Activated CD4-positive, CD25-positive, alpha-beta regulatory T cell (primary cell): ENCODE results near the gene LMOD3.

ENCODE experiments used
- DNase-seq, 4 experiments: peaks; one replicate each; lab custom pipeline; 2025; lab: John Stamatoyannopoulos, UW

Gene LMOD3

GRCh38 chr3:69122403-69122802 is at the start of gene LMOD3:
Gene LMOD3 (minus strand): TSS chr3:69122595. CDS start chr3:69122386, 209 bp downstream.
- no peak for DNase-seq

DNA sequence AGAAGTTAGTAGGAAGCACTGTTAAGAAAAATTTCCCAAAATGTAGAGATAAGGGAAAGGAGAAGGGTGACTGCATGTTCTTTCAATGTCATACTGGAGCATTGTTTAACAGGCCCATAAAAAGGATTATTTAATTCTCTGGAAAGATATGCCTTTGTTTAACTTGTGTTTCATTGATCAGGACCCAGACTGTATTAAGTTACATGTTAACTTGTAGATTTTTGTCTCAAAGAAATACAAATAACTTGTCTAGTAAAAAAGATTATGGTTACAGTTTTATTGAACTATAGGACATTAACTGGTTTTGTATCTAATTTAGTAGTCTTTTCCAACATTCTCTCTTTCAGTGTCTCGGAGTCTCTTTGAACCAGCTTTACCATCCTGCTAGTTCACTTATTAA is 49.7 kb upstream of the LMOD3 start:
- DNase-seq: no peak

- no peak for DNase-seq
Observed at GRCh38 chr3:69166446-69166845, 44.1 kb upstream of the LMOD3 start.

GRCh38 chr3:69165744-69166143 is 43.3 kb upstream of the LMOD3 start:
- DNase-seq: no peak

DNA sequence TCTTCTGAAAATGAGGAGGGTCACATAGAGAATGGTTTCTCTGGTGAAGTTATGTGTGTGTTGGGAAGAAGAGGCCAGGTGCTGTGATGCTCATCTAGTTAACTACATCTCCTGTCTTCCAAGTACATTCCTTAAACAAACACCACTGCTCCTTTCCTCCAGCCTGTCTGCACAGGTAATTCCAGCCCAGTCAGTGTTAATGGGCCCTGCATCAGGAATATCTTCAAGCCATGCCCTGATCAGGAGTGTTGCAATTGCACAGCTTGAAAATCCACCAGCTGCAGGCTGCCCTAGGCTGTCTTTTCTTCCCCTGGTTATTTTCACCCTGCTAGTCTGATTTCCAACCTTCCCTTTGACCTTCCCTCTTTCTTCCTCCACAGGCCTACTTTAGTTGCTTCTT is 41.9 kb upstream of the LMOD3 start:
- no peak for DNase-seq

DNA sequence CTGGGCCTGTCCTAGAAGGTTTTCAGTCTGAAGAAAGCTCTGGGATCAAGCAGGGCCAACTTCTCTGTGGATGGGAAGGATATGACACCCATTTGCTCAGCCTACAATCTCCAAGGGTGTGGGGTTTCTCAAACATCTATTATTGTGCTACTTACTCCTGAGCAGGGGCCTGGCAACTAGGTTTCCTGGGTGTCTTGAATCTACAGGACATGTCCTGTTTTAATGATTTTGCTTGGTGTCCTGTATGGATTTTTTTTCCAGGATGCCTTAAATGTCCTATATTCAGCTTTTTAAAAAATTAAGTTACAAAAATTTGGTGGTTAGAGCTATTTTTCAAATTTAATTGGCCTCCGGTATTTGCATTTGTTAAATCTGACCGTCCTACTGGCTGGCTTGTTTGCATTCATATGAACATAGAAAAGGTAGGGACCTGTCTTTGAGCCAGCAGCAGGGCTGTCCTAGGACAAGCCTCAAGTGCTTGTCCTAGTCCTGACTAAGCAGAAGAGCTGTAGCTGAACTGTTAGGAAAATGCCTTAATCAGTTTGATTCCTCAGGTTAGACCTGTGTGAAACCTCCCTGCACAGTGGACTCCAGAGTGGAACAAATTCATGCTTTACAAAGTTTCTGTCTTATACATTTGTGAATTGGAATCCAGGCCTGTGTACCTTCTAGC is 40.0 kb upstream of the LMOD3 start:
- no peak for DNase-seq

GRCh38 chr3:69161587-69162307 is 39.4 kb upstream of the LMOD3 start:
- DNase-seq: no peak

GRCh38 chr3:69160525-69160924 is 38.1 kb upstream of the LMOD3 start:
- DNase-seq: no peak

GRCh38 chr3:69160107-69160506 is 37.7 kb upstream of the LMOD3 start:
- no peak for DNase-seq

DNA sequence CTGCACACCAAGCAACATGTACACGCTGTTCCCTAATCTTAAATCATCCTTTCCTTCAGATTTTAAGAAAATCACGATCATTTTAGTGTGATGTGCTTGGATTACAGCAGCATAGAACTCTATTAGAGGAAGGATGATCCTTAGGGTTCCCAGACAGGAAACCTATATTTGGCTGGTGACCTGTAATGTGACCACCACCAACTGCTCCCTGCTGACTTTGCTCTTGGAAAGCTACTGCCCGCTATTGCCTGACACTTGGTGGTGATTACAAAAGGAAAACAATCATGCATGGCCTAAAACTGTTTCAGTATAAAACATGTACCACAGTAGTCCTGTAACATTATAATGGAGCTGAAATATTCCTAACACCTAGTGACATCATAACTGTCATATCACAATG is 27.2 kb upstream of the LMOD3 start:
- no peak for DNase-seq

DNA sequence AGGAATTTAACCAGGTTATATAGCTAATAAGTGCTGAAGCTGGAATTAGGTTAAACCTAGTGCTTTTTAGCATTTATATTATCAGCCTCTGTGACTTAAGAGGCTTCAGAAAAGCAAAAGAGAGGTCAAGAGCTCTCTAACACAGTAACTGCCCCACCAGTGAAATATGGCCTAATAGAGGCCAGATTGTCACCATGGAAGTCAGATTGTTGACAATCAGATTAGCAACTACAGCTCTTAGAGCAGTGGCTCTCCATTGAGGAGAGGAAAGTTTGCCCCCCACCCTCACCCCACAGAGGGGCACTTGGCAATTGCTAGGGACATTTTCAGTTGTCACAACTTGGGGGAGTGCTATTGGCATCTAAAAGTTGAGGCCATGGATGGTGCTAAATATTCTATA is 23.3 kb upstream of the LMOD3 start:
- DNase-seq: no peak

GRCh38 chr3:69144631-69145245 is 22.3 kb upstream of the LMOD3 start:
- no peak for DNase-seq

GRCh38 chr3:69143612-69144011 is 21.2 kb upstream of the LMOD3 start:
- DNase-seq: no peak

- DNase-seq: no peak
Observed at GRCh38 chr3:69142797-69143454, 20.5 kb upstream of the LMOD3 start.

DNA sequence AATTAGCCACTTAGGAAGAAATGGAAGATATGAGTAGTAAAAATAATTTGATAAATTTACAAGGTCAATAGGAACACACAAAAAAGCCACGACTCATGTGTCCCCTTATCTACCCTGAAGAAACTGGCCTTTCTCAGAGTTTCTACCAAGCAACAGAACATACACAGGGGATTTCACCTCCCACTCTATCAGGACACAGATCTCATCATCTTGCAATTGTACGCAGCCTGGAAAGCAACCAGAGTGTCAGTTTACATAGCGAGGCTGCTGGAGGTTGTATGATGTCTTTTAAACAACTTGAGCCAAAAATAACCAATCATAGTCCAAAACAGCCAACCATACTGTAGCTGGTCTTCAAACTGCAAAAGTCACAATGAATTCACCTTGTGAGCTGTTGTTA is 19.7 kb upstream of the LMOD3 start:
- no peak for DNase-seq

GRCh38 chr3:69141313-69141712 is 18.9 kb upstream of the LMOD3 start:
- no peak for DNase-seq

DNA sequence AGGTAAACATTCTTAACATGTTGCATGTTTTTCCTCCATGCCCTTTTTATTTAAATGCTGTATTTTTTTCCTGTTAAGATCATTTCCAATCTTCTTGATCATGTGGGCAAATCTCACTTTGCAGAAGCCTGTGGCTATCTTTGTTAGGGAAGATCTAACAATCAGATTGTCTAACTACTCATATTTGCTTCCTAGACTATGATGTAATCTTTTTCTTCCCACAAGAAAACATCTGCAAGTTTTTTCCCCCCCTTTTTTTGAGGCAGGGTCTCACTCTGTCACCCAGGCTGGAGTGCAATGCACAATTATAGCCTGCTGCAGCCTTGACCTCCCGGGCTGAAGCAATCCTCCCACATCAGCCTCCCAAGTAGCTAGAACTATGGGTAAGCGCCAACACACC is 15.0 kb upstream of the LMOD3 start:
- DNase-seq: no peak

- DNase-seq: no peak
Observed at GRCh38 chr3:69137005-69137404, 14.6 kb upstream of the LMOD3 start.

- no peak for DNase-seq
Observed at GRCh38 chr3:69130689-69131088, 8.3 kb upstream of the LMOD3 start.

- no peak for DNase-seq
Observed at GRCh38 chr3:69129531-69129930, 7.1 kb upstream of the LMOD3 start.

GRCh38 chr3:69128509-69128908 is 6.1 kb upstream of the LMOD3 start:
- DNase-seq: no peak

DNA sequence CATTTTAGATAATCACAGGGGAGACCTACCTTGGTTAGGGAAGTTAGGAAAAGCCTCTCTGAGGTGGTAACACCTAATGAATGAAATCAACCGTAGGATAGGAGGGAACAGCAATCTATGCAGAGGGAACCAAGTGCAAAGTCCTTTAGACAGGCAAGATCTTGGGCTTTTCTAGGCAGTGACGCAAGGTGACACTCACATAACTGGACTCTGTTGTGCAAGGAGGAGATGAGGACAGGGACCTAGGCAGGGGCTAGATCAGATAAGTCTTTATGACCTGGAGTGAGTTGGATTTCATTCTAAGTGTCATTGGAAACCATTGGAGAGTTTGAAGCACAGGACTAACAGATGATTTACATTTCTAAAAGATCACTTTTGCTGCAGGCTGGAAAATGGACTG is 4.6 kb upstream of the LMOD3 start:
- DNase-seq: no peak

- no peak for DNase-seq
Observed at GRCh38 chr3:69126216-69126615, 3.8 kb upstream of the LMOD3 start.
